ENCODE data around the gene SLC17A9.

DNA sequence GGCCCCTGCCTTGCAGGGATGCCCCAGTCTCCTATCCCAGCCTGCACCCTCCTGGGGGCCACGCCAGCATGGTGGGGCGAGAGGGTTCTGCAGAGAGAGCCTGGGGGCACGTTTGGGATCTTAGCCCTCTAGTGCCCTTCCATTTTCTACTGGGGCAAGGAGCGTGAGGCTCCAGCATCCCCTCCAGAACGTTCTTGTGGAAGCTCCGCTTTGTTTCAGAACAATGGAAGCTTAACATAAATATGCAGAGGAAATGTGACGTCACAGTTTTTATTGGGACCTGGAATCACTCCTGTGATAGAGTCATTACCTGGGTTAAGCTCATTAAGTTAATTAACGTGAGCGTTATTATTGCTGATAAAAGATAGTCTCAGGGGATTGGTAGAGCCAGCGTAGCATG lies 34.6 kb downstream of the SLC17A9 start:
- TF ChIP-seq EZH2 (IDR thresholded peaks at IDR 0.05; ENCODE audit: insufficient read depth, poor library complexity, severe bottlenecking) (no peak), EZH2phosphoT487 (IDR thresholded peaks at IDR 0.05; ENCODE audit: insufficient read depth, low read depth) (no peak)
